Parathyroid adenoma (tissue), 2 donors: ENCODE data around the gene CXorf38.
A peak's percentile ranks its signal among the peaks of the same experiment; 100 is the strongest.
"Not testable (repeated sequence)": the region's sequence is repeated elsewhere in the genome, so short reads cannot be mapped to it uniquely, and the experiment has no call there.

Source experiments
- H2AFZ ChIP-seq: fragments of 300-600 bp; sonication (generic); one replicate; pipeline ENCODE4 v1.7.0; 2017; ENCODE audit warnings: antibody characterized with exemption, mild to moderate bottlenecking
- H3K27ac ChIP-seq: fragments of 300-600 bp; sonication (generic); one replicate; pipeline ENCODE4 v1.7.0; 2017
- H3K27me3 ChIP-seq: fragments of 300-600 bp; sonication (generic); one replicate; pipeline ENCODE4 v1.7.0; 2017; ENCODE audit warnings: low read length; ENCODE audit not compliant: control insufficient read depth, insufficient read depth
- H3K36me3 ChIP-seq: fragments of 300-600 bp; sonication (generic); one replicate; pipeline ENCODE4 v1.7.0; 2017; ENCODE audit warnings: low read length; ENCODE audit not compliant: control insufficient read depth, insufficient read depth
- H3K4me1 ChIP-seq: fragments of 300-600 bp; sonication (generic); one replicate; pipeline ENCODE4 v1.7.0; 2017; ENCODE audit warnings: control low read depth
- H3K4me2 ChIP-seq: fragments of 300-600 bp; sonication (generic); one replicate; pipeline ENCODE4 v1.7.0; 2017; ENCODE audit warnings: low read length
- H3K4me3 ChIP-seq: fragments of 300-600 bp; sonication (generic); one replicate; pipeline ENCODE4 v1.7.0; 2017; ENCODE audit warnings: low read depth, low read length
- H3K79me2 ChIP-seq: fragments of 300-600 bp; sonication (generic); one replicate; pipeline ENCODE4 v1.7.0; 2017; ENCODE audit warnings: control low read depth
- H3K9ac ChIP-seq: fragments of 300-600 bp; sonication (generic); one replicate; pipeline ENCODE4 v1.7.0; 2017; ENCODE audit warnings: mild to moderate bottlenecking
- H3K9me3 ChIP-seq: fragments of 300-600 bp; sonication (generic); one replicate; pipeline ENCODE4 v1.7.0; 2017; ENCODE audit warnings: low read length; ENCODE audit not compliant: control insufficient read depth
- CTCF ChIP-seq: fragments of 300-600 bp; sonication (generic); IDR thresholded peaks from one replicate; pipeline ENCODE4 v1.7.0; 2017; ENCODE audit warnings: antibody characterized with exemption, mild to moderate bottlenecking
- donor health status: primary hyperparathyroidism.

The CXorf38 gene

GRCh38 chrX:40607381-40607780 is 40.0 kb downstream of the CXorf38 start:
- Histone ChIP-seq H3K4me3 (no peak overlapping the region), H3K4me1 (no peaks in the 10 kb centered on the region), H3K27me3 (no peaks in the 10 kb centered on the region), H3K79me2 (no peaks in the 10 kb centered on the region), H3K36me3 (no peaks in the 10 kb centered on the region), H3K9me3 (no peaks in the 10 kb centered on the region), H2AFZ (no peak overlapping the region), H3K4me2 (no peak overlapping the region), H3K27ac (no peak overlapping the region), H3K9ac (no peak overlapping the region)
- no peak for TF ChIP-seq CTCF

GRCh38 chrX:40603446-40603845 is 43.9 kb downstream of the CXorf38 start:
- Histone ChIP-seq H3K4me3 (no peak overlapping the region), H3K4me2 (no peak overlapping the region), H3K36me3 (no peaks in the 10 kb centered on the region), H2AFZ (no peak overlapping the region), H3K9me3 (no peaks in the 10 kb centered on the region), H3K79me2 (no peaks in the 10 kb centered on the region), H3K4me1 (no peaks in the 10 kb centered on the region), H3K27ac (no peak overlapping the region), H3K27me3 (no peaks in the 10 kb centered on the region), H3K9ac (no peak overlapping the region)
- no peak for TF ChIP-seq CTCF

DNA sequence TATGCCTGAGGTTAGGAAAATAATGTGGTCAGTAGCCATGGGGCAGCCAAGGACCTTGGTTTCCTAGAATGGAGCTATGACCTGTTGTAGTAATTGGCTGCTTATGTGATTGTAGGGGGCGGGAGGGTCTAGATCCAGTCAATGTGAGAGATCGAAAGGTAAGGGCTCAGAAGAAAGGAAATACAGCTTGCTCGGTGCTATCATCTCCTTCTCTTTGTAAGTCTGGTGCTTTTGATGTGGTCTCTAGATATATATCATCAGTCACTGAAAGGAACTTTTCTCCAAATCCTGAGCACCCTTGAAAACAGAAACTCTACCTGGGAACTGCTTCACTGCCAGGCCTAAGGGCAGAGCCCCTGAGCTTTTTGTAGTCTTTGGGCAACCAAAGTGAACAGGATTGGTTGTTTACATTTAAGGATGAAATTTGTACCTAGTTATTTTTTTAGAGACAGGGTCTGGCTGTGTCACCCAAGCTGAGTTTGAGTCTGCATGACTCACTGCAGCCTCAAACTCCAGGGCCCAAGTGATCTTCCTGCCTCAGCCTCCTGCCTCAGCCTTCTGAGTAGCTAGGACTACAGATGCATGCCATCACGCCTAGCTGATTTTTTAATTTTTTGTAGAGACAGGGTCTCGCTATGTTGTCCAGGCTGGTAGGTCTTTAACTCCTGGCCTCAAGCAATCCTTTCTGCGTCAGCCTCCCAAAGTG is 57.6 kb downstream of the CXorf38 start:
- not testable (repeated sequence) for H3K27me3 ChIP-seq, H3K36me3 ChIP-seq, H3K4me2 ChIP-seq, H3K9me3 ChIP-seq, H3K9ac ChIP-seq, H3K4me3 ChIP-seq, H3K4me1 ChIP-seq, H2AFZ ChIP-seq
- Histone ChIP-seq H3K79me2 (peaks cover 20% of the 10 kb centered on the region), H3K27ac (peak overlapping the region; percentile 29)

- H3K4me3 ChIP-seq, H3K36me3 ChIP-seq, H3K4me2 ChIP-seq, H3K9me3 ChIP-seq, H2AFZ ChIP-seq, H3K27me3 ChIP-seq, H3K9ac ChIP-seq: not testable (repeated sequence)
- peaks cover 16% of the 10 kb centered on the region for H3K4me1 ChIP-seq
- H3K79me2 ChIP-seq = peaks cover 38% of the 10 kb centered on the region
- peak overlapping the region; percentile 37 for H3K27ac ChIP-seq
These were observed 59.7 kb downstream of the CXorf38 start for GRCh38 chrX:40587623-40588022.

GRCh38 chrX:40582811-40583210 is 64.5 kb downstream of the CXorf38 start:
- H2AFZ ChIP-seq = no peak overlapping the region
- peak overlapping the region; percentile 19 for H3K9ac ChIP-seq
- peak overlapping the region; percentile 72 for H3K4me2 ChIP-seq
- peaks cover 21% of the 10 kb centered on the region for H3K4me1 ChIP-seq
- peak overlapping the region; percentile 99 for H3K27ac ChIP-seq
- H3K27me3 ChIP-seq = no peaks in the 10 kb centered on the region
- no peak for TF ChIP-seq CTCF
- peak overlapping the region; percentile 91 for H3K4me3 ChIP-seq
- H3K9me3 ChIP-seq = no peaks in the 10 kb centered on the region
- peaks cover 46% of the 10 kb centered on the region for H3K79me2 ChIP-seq
- H3K36me3 ChIP-seq = no peaks in the 10 kb centered on the region

DNA sequence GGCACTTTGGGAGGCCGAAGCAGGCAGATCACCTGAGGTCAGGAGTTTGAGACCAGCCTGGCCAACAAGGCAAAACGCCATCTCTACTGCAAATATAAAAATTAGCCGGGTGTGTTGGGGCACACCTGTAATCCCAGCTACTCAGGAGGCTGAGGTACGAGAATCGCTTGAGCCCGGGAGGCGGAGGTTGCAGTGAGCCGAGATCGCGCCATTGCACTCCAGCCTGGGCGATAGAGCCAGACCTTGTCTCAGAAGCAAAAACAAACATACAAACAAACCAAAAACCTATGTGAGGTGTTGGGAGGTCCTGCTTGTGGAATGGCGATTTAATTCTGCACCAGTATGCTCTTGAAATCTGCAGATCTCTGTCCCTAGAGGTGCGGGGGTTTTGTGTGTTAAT is 65.2 kb downstream of the CXorf38 start:
- H3K36me3 ChIP-seq, H3K27me3 ChIP-seq, H3K9me3 ChIP-seq, H2AFZ ChIP-seq: not testable (repeated sequence)
- Histone ChIP-seq H3K4me2 (peak overlapping the region; percentile 72), H3K79me2 (peaks cover 46% of the 10 kb centered on the region), H3K9ac (peak overlapping the region; percentile 97), H3K4me1 (peaks cover 27% of the 10 kb centered on the region), H3K4me3 (peak overlapping the region; percentile 91), H3K27ac (peak overlapping the region; percentile 99)
